Measurements from ENCODE around the gene EXOC6. TPM values are rescaled to one million over a fixed set of nuclear protein-coding genes. Genes with fewer than 3 reads are reported as not detected.
A peak's percentile ranks its signal among the peaks of the same experiment; 100 is the strongest.

Gene EXOC6
- total and polyA plus RNA-seq, 2 donors from 2014 or later = 9.5 to 17.0 TPM

GRCh38 chr10:92829042-92829785 lies 19.1 kb upstream of the EXOC6 start:
- no peak overlapping the region for H3K27ac ChIP-seq (ENCODE audit: low read depth in 2 of 2, low read length in 2 of 2)
- H3K4me3 ChIP-seq (ENCODE audit: low read length in 3 of 3) = no peak overlapping the region
- H3K4me1 ChIP-seq (ENCODE audit: control insufficient read depth in 2 of 3, insufficient read depth in 2 of 3, low read depth in 1 of 3, low read length in 3 of 3) = no peaks in the 10 kb centered on the region
- FAIRE-seq (no peak), DNase-seq (no peak)
- H3K27me3 ChIP-seq (ENCODE audit: control insufficient read depth, insufficient read depth, low read length) = no peaks in the 10 kb centered on the region
- no peak for TF ChIP-seq CTCF (IDR thresholded peaks at IDR 0.05; ENCODE audit: borderline replicate concordance, extremely low read depth, insufficient read depth)
- no peak overlapping the region for H3K9ac ChIP-seq (ENCODE audit: low read length in 3 of 3)
- no peaks in the 10 kb centered on the region for H3K9me3 ChIP-seq (ENCODE audit: control insufficient read depth in 2 of 3, insufficient read depth in 1 of 3, low read length in 3 of 3)
- no peaks in the 10 kb centered on the region for H3K36me3 ChIP-seq (ENCODE audit: control insufficient read depth in 2 of 3, insufficient read depth in 3 of 3, low read length in 3 of 3)
- intact Hi-C loops (cut with DNase I) = no loop called here

- DNase-seq (no peak), FAIRE-seq (no peak)
- H3K9me3 ChIP-seq (ENCODE audit: control insufficient read depth in 2 of 3, insufficient read depth in 1 of 3, low read length in 3 of 3) = no peaks in the 10 kb centered on the region
- no peaks in the 10 kb centered on the region for H3K4me1 ChIP-seq (ENCODE audit: control insufficient read depth in 2 of 3, insufficient read depth in 2 of 3, low read depth in 1 of 3, low read length in 3 of 3)
- no peaks in the 10 kb centered on the region for H3K36me3 ChIP-seq (ENCODE audit: control insufficient read depth in 2 of 3, insufficient read depth in 3 of 3, low read length in 3 of 3)
- H3K27ac ChIP-seq (ENCODE audit: low read depth in 2 of 2, low read length in 2 of 2) = peak overlapping the region in 1 of 2 donors; percentile 34
- H3K9ac ChIP-seq (ENCODE audit: low read length in 3 of 3) = no peak overlapping the region
- intact Hi-C loops (cut with DNase I) = no loop called here
- H3K4me3 ChIP-seq (ENCODE audit: low read length in 3 of 3) = no peak overlapping the region
- TF ChIP-seq CTCF (IDR thresholded peaks at IDR 0.05; ENCODE audit: borderline replicate concordance, extremely low read depth, insufficient read depth) = no peak
- H3K27me3 ChIP-seq (ENCODE audit: control insufficient read depth, insufficient read depth, low read length) = no peaks in the 10 kb centered on the region
These were observed 18.4 kb upstream of the EXOC6 start for GRCh38 chr10:92829786-92830377.

GRCh38 chr10:92830478-92831389 lies 17.6 kb upstream of the EXOC6 start:
- H3K27me3 ChIP-seq (ENCODE audit: control insufficient read depth, insufficient read depth, low read length) = no peaks in the 10 kb centered on the region
- H3K27ac ChIP-seq (ENCODE audit: low read depth in 2 of 2, low read length in 2 of 2) = peak overlapping the region in 1 of 2 donors; percentile 34
- no peaks in the 10 kb centered on the region for H3K4me1 ChIP-seq (ENCODE audit: control insufficient read depth in 2 of 3, insufficient read depth in 2 of 3, low read depth in 1 of 3, low read length in 3 of 3)
- H3K9ac ChIP-seq (ENCODE audit: low read length in 3 of 3) = no peak overlapping the region
- TF ChIP-seq CTCF (IDR thresholded peaks at IDR 0.05; ENCODE audit: borderline replicate concordance, extremely low read depth, insufficient read depth) = no peak
- H3K4me3 ChIP-seq (ENCODE audit: low read length in 3 of 3) = no peak overlapping the region
- H3K36me3 ChIP-seq (ENCODE audit: control insufficient read depth in 2 of 3, insufficient read depth in 3 of 3, low read length in 3 of 3) = no peaks in the 10 kb centered on the region
- intact Hi-C loops (cut with DNase I) = no loop called here
- no peaks in the 10 kb centered on the region for H3K9me3 ChIP-seq (ENCODE audit: control insufficient read depth in 2 of 3, insufficient read depth in 1 of 3, low read length in 3 of 3)
- FAIRE-seq = no peak
- peak in 2 of 5 donors; percentile 21 to 44 for DNase-seq

Measured in kidney (tissue), 14 donors.